Measurements from ENCODE around the gene EFNA4. TPM values are rescaled to one million over a fixed set of nuclear protein-coding genes. Genes with fewer than 3 reads are reported as not detected.

Gene EFNA4
- total and polyA plus RNA-seq, 2 of the 4 experiments (the other 2 are of a cell fraction) = 3.8 to 11.8 TPM

- in situ Hi-C loops (cut with MboI; ENCODE audit: low sequenced_read_pairs) = no loop called here
- Histone ChIP-seq H3K9me1 (ENCODE audit: insufficient read depth, low read length) (peaks cover 5% of the 10 kb centered on the region), H4K8ac (ENCODE audit: low read depth in 2 of 2, low read length in 2 of 2) (peak overlapping the region; percentile 36 to 55; a peak in 3 of 4 replicates), H2BK20ac (ENCODE audit: low read depth, low read length) (no peak overlapping the region), H3K4me2 (ENCODE audit: low read depth, low read length) (peak overlapping the region; percentile 96), H3K27me3 (ENCODE audit: control insufficient read depth, insufficient read depth, low read length) (peaks cover 36% of the 10 kb centered on the region), H4K20me1 (ENCODE audit: insufficient read depth, low read length) (peaks cover 4% of the 10 kb centered on the region; the same call in 1 of the 2 replicates), H4K5ac (ENCODE audit: low read depth, low read length) (no peak overlapping the region), H3K4ac (ENCODE audit: low read depth, low read length) (no peak overlapping the region), H2BK120ac (ENCODE audit: low read depth, low read length) (no peak overlapping the region), H3K4me3 (ENCODE audit: insufficient read depth, low read depth, low read length) (peak overlapping the region; percentile 76), H2AFZ (replicated peaks; ENCODE audit: low read length, poor library complexity) (peak overlapping the region; percentile 99), H3K36me3 (ENCODE audit: control insufficient read depth, insufficient read depth, low read length) (no peaks in the 10 kb centered on the region), H3K18ac (ENCODE audit: low read depth, low read length) (no peak overlapping the region), H3K4me1 (ENCODE audit: control insufficient read depth, insufficient read depth, low read length) (peaks cover 5% of the 10 kb centered on the region; the same call in 1 of the 2 replicates), H2BK5ac (ENCODE audit: low read depth, low read length, poor library complexity, severe bottlenecking) (no peak overlapping the region), H3K9ac (ENCODE audit: low read depth, low read length) (peak overlapping the region; percentile 59; the same call in 1 of the 2 replicates), H2AK9ac (replicated peaks; ENCODE audit: low read depth, low read length, poor library complexity) (peak overlapping the region; percentile 77), H2AK5ac (ENCODE audit: low read depth, low read length) (peak overlapping the region; percentile 53; the same call in 1 of the 2 replicates), H3K56ac (ENCODE audit: extremely low read depth, insufficient read depth, low read length) (no peak overlapping the region), H2BK15ac (ENCODE audit: low read depth, low read length) (no peak overlapping the region; the same call in 2 of the 3 replicates), H3K9me3 (ENCODE audit: control insufficient read depth, insufficient read depth, low read length) (no peaks in the 10 kb centered on the region), H3K27ac (ENCODE audit: insufficient read depth, low read length) (peak overlapping the region; percentile 14; the same call in 1 of the 2 replicates), H3K23ac (ENCODE audit: low read depth, low read length) (no peak overlapping the region), H3K79me1 (ENCODE audit: low read depth in 1 of 2, low read length in 2 of 2) (no peaks in the 10 kb centered on the region; a peak in 1 of 4 replicates), H4K91ac (ENCODE audit: insufficient read depth, low read depth, low read length) (no peak overlapping the region), H3K14ac (replicated peaks; ENCODE audit: low read depth, low read length) (no peak overlapping the region)
- BruUV-seq (replicated peaks) = no TSS peak
- intact Hi-C loops (cut with micrococcal nuclease) = loop anchor here (2.0 to 10.0 kb wide), 2 partner anchors 125 to 611 kb away; partner anchors contain the start of gene PYGO2
- ChIA-PET POLR2A (ENCODE audit: unreplicated experiment) (no interaction called here), CTCF (interaction anchor here (0.8 to 1.7 kb wide), 13 partner anchors 15 to 124 kb away, joined by 3 to 9 read pairs (median 6); partner anchors contain the start of genes KRTCAP2, PYGO2 and SHC1)
- WGBS, 2 experiments (ENCODE audit: extremely low coverage in 2 of 2, insufficient read length in 1 of 2) = 2% methylated on average over 10 of the region's 32 CpGs; no CpG with 5 or more reads in 1 of the 2 experiments
- dilution Hi-C loops (cut with HindIII; ENCODE audit: low sequenced_read_pairs, unreplicated experiment) = no loop called here
- DNase-seq (peak; percentile 21), ATAC-seq (ENCODE audit: low read depth) (peak; percentile 9)
- TF ChIP-seq BHLHE40 (IDR thresholded peaks at IDR 0.05; ENCODE audit: low read depth, low read length) = 0 out of 2 replicates have a peak, but pooled peaks have one; percentile 25
- TF ChIP-seq MAFK (IDR thresholded peaks at IDR 0.05; ENCODE audit: low read depth, low read length) = no peak
- TF ChIP-seq ELK1 (IDR thresholded peaks at IDR 0.05; ENCODE audit: borderline replicate concordance, low read depth, low read length) = no peak
Observed at GRCh38 chr1:155085504-155086127, 22.1 kb downstream of the EFNA4 start.
